GM21576 (cell line): ENCODE results near the gene ZMYM2.
A peak's percentile ranks its signal among the peaks of the same experiment; 100 is the strongest.
"Not testable (repeated sequence)": the region's sequence is repeated elsewhere in the genome, so short reads cannot be mapped to it uniquely, and the experiment has no call there.

Experiments used
- ATAC-seq: cut with Tn5 transposase; IDR thresholded peaks from one replicate; pipeline ENCODE4 v1.9.1; 2021; ENCODE audit warnings: mild to moderate bottlenecking, moderate library complexity; ENCODE audit not compliant: unreplicated experiment

ZMYM2 gene

GRCh38 chr13:19958155-19959111, at the start of gene ZMYM2:
Gene ZMYM2 (plus strand): TSS chr13:19958727. CDS start chr13:19993073, 34,346 bp downstream.
- peak; percentile 80 for ATAC-seq

- no peak for ATAC-seq
These were observed 48.0 kb upstream of the ZMYM2 start for GRCh38 chr13:19910336-19911072.

- ATAC-seq, result no peak
These were observed 31.3 kb upstream of the ZMYM2 start for GRCh38 chr13:19927117-19927748.

GRCh38 chr13:19940106-19940505, 18.4 kb upstream of the ZMYM2 start:
- ATAC-seq, result no peak

- ATAC-seq, result no peak
These were observed 8.2 kb upstream of the ZMYM2 start for GRCh38 chr13:19950374-19950773.

- ATAC-seq, result no peak
These were observed 5.7 kb upstream of the ZMYM2 start for GRCh38 chr13:19952850-19953249.

GRCh38 chr13:19955873-19956559, 2.5 kb upstream of the ZMYM2 start:
- ATAC-seq, result no peak

GRCh38 chr13:19957320-19958154, 990 bp upstream of the ZMYM2 start:
- ATAC-seq, result peak; percentile 16

- ATAC-seq, result peak; percentile 15
These were observed 759 bp downstream of the ZMYM2 start for GRCh38 chr13:19959141-19959830.

GRCh38 chr13:19959831-19960652, 1.5 kb downstream of the ZMYM2 start:
- peak; percentile 40 for ATAC-seq

- ATAC-seq, result no peak
These were observed 2.1 kb downstream of the ZMYM2 start for GRCh38 chr13:19960653-19960976.

- no peak for ATAC-seq
These were observed 3.0 kb downstream of the ZMYM2 start for GRCh38 chr13:19961489-19961888.

- no peak for ATAC-seq
These were observed 3.4 kb downstream of the ZMYM2 start for GRCh38 chr13:19961924-19962323.

GRCh38 chr13:19962894-19963293, 4.4 kb downstream of the ZMYM2 start:
- ATAC-seq, result no peak

GRCh38 chr13:19967621-19968020, 9.1 kb downstream of the ZMYM2 start:
- ATAC-seq, result no peak

GRCh38 chr13:19974498-19975009, 16.0 kb downstream of the ZMYM2 start:
- not testable (repeated sequence) for ATAC-seq

- ATAC-seq, result no peak
These were observed 20.4 kb downstream of the ZMYM2 start for GRCh38 chr13:19978831-19979437.

GRCh38 chr13:19981685-19982238, 23.2 kb downstream of the ZMYM2 start:
- no peak for ATAC-seq
